Ishikawa (cell line): ENCODE results near the gene KCNK3.

Experiments
- CEBPB ChIP-seq: IDR thresholded peaks from 2 replicates; pipeline ENCODE4 v1.6.1; 2012
- CREB1 ChIP-seq: IDR thresholded peaks from 2 replicates; pipeline ENCODE4 v1.6.1; 2012; ENCODE audit warnings: low read depth
- EGR1 ChIP-seq: IDR thresholded peaks from 2 replicates; pipeline ENCODE4 v1.6.1; 2012
- EP300 ChIP-seq: IDR thresholded peaks from 2 replicates; pipeline ENCODE4 v1.6.1; 2012; ENCODE audit warnings: borderline replicate concordance
- FOXM1 ChIP-seq: IDR thresholded peaks from 2 replicates; pipeline ENCODE4 v1.6.1; 2012; ENCODE audit warnings: low read depth, borderline replicate concordance
- MAX ChIP-seq: IDR thresholded peaks from 2 replicates; pipeline ENCODE4 v1.6.1; 2012
- NFIC ChIP-seq: IDR thresholded peaks from 2 replicates; pipeline ENCODE4 v1.6.1; 2012
- RAD21 ChIP-seq: IDR thresholded peaks from 2 replicates; pipeline ENCODE4 v1.6.1; 2012; ENCODE audit warnings: low read depth
- REST ChIP-seq: IDR thresholded peaks from 2 replicates; pipeline ENCODE4 v1.6.1; 2012; ENCODE audit warnings: low read depth, mild to moderate bottlenecking
- TAF1 ChIP-seq: IDR thresholded peaks from 2 replicates; pipeline ENCODE4 v1.6.1; 2012; ENCODE audit warnings: low read depth, mild to moderate bottlenecking
- TCF12 ChIP-seq: IDR thresholded peaks from 2 replicates; pipeline ENCODE4 v1.6.1; 2012; ENCODE audit warnings: low read depth
- TEAD4 ChIP-seq: IDR thresholded peaks from 2 replicates; pipeline ENCODE4 v1.6.1; 2012
- USF1 ChIP-seq: IDR thresholded peaks from 2 replicates; pipeline ENCODE4 v1.6.1; 2012
- YY1 ChIP-seq: IDR thresholded peaks from 2 replicates; pipeline ENCODE4 v1.6.1; 2012; ENCODE audit warnings: low read depth
- ZBTB7A ChIP-seq: IDR thresholded peaks from 2 replicates; pipeline ENCODE4 v1.6.1; 2012; ENCODE audit warnings: low read depth

KCNK3 gene

GRCh38 chr2:26780203-26780760, 87.8 kb downstream of the KCNK3 start:
- TF ChIP-seq EGR1 (no peak), CEBPB (no peak), TCF12 (no peak), ZBTB7A (no peak), MAX (no peak), YY1 (no peak), TEAD4 (no peak), TAF1 (no peak), FOXM1 (no peak), NFIC (no peak), REST (no peak), USF1 (no peak), CREB1 (no peak), EP300 (no peak), RAD21 (no peak)
